NCI-H446 (cell line): Measurements from ENCODE around the gene NXPH1.
A peak's percentile ranks its signal among the peaks of the same experiment; 100 is the strongest.
"Not testable (repeated sequence)": the region's sequence is repeated elsewhere in the genome, so short reads cannot be mapped to it uniquely, and the experiment has no call there.

ENCODE experiments used
- DNase-seq, 2 experiments: peaks; one replicate each; lab custom pipeline; 2025; lab: John Stamatoyannopoulos, UW

Gene NXPH1

GRCh38 chr7:8719102-8719501 lies 285.7 kb downstream of the NXPH1 start:
- DNase-seq: no peak

GRCh38 chr7:8724080-8724718 lies 290.8 kb downstream of the NXPH1 start:
- DNase-seq: peak; percentile 52 to 74

- not testable (repeated sequence) for DNase-seq
Measured at GRCh38 chr7:8731756-8732155, 298.3 kb downstream of the NXPH1 start.

GRCh38 chr7:8739837-8740236 lies 306.4 kb downstream of the NXPH1 start:
- DNase-seq: no peak

- no peak for DNase-seq
Measured at GRCh38 chr7:8742837-8743236, 309.4 kb downstream of the NXPH1 start.

GRCh38 chr7:8747338-8747737 lies 313.9 kb downstream of the NXPH1 start:
- no peak for DNase-seq

GRCh38 chr7:8751557-8752231 lies 318.3 kb downstream of the NXPH1 start:
- no peak for DNase-seq

- no peak for DNase-seq
Measured at GRCh38 chr7:8753355-8753754, 319.9 kb downstream of the NXPH1 start.

GRCh38 chr7:8761731-8762130 lies 328.3 kb downstream of the NXPH1 start:
- DNase-seq: no peak

GRCh38 chr7:8762803-8763202 lies 329.4 kb downstream of the NXPH1 start:
- DNase-seq: no peak

- DNase-seq: no peak
Measured at GRCh38 chr7:8765374-8765773, 332.0 kb downstream of the NXPH1 start.

- DNase-seq: peak in 1 of 2 experiments; percentile 35
Measured at GRCh38 chr7:8773518-8773917, 340.1 kb downstream of the NXPH1 start.

GRCh38 chr7:8778459-8778858 lies 345.1 kb downstream of the NXPH1 start:
- DNase-seq: no peak

- peak; percentile 48 to 68 for DNase-seq
Measured at GRCh38 chr7:8781166-8781565, 347.8 kb downstream of the NXPH1 start.

- no peak for DNase-seq
Measured at GRCh38 chr7:8783229-8783628, 349.8 kb downstream of the NXPH1 start.

GRCh38 chr7:8785081-8785480 lies 351.7 kb downstream of the NXPH1 start:
- DNase-seq: no peak

GRCh38 chr7:8800986-8801385 lies 367.6 kb downstream of the NXPH1 start:
- DNase-seq: no peak
